Loucy (cell line): ENCODE data around the gene GUCY1B1.

ENCODE experiments used
- EZH2phosphoT487 ChIP-seq: fragments of 200-600 bp; IDR thresholded peaks from 2 replicates; pipeline ENCODE4 v1.6.1; 2018; ENCODE audit warnings: antibody characterized with exemption, mild to moderate bottlenecking, moderate library complexity, borderline replicate concordance
- TF ChIP-seq, protein P1 (sequence below): fragments of 200-600 bp; sonication (generic); conservative IDR thresholded peaks from 2 replicates; pipeline ENCODE4 v1.5.1; 2014; ENCODE audit warnings: mild to moderate bottlenecking, antibody characterized with exemption, low read length

DNA sequence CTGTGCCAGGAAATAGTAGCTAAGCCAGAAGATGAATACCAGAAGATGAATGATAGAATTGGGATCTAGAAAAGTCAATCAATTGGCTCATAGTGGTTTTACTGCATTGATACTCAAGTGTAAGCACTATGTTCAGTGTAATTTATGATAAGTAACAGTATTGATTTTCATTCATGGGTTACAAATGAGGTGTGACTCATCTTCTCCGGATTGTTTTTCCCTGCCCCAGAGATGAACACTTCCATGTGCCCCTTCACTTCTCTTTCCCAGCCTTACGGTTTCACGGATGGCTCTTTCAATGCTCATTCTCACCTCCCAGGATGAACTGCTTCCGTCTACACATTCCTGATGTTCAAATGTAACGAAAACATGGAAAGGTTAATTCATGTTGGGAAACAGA lies 9.8 kb upstream of the GUCY1B1 start:
- TF ChIP-seq, protein P1, sequence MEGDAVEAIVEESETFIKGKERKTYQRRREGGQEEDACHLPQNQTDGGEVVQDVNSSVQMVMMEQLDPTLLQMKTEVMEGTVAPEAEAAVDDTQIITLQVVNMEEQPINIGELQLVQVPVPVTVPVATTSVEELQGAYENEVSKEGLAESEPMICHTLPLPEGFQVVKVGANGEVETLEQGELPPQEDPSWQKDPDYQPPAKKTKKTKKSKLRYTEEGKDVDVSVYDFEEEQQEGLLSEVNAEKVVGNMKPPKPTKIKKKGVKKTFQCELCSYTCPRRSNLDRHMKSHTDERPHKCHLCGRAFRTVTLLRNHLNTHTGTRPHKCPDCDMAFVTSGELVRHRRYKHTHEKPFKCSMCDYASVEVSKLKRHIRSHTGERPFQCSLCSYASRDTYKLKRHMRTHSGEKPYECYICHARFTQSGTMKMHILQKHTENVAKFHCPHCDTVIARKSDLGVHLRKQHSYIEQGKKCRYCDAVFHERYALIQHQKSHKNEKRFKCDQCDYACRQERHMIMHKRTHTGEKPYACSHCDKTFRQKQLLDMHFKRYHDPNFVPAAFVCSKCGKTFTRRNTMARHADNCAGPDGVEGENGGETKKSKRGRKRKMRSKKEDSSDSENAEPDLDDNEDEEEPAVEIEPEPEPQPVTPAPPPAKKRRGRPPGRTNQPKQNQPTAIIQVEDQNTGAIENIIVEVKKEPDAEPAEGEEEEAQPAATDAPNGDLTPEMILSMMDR, result no peak
- no peak for TF ChIP-seq EZH2phosphoT487
